Type B pancreatic cell (in vitro differentiated cells): ENCODE data around the gene SEC63. TPM values are rescaled to one million over a fixed set of nuclear protein-coding genes. Genes with fewer than 3 reads are reported as not detected.
"Not testable (repeated sequence)": the region's sequence is repeated elsewhere in the genome, so short reads cannot be mapped to it uniquely, and the experiment has no call there.

Source experiments
- DNase-seq: peaks from one replicate; pipeline ENCODE4 v3.0.0; 2021; ENCODE audit warnings: mixed read lengths; ENCODE audit not compliant: unreplicated experiment; ENCODE audit errors: extremely low spot score
- H3K27ac Mint-ChIP-seq: 2 replicates; pipeline ENCODE4 v1.8.0; 2021; ENCODE audit warnings: mild to moderate bottlenecking, mixed read lengths
- H3K27me3 Mint-ChIP-seq: 2 replicates; pipeline ENCODE4 v1.8.0; 2021; ENCODE audit warnings: mixed read lengths
- H3K36me3 Mint-ChIP-seq: 2 replicates; pipeline ENCODE4 v1.8.0; 2021; ENCODE audit warnings: mixed read lengths
- H3K4me1 Mint-ChIP-seq: one replicate; pipeline ENCODE4 v1.8.0; 2021; ENCODE audit warnings: mixed read lengths; ENCODE audit not compliant: unreplicated experiment
- H3K4me3 Mint-ChIP-seq: 2 replicates; pipeline ENCODE4 v1.8.0; 2021; ENCODE audit warnings: mild to moderate bottlenecking, mixed read lengths
- H3K9me3 Mint-ChIP-seq: 2 replicates; pipeline ENCODE4 v1.8.0; 2021; ENCODE audit warnings: mixed read lengths
- total RNA-seq: library from RNA; stranded (reverse); gene quantifications from 2 replicates; pipeline ENCODE4 v1.2.1, GENCODE V29; 2021; ENCODE audit warnings: low replicate concordance
- TF ChIP-seq, protein P1 (sequence below): fragments of 200-600 bp; sonication (generic); conservative IDR thresholded peaks from 2 replicates; pipeline ENCODE4 v1.5.0; 2021; ENCODE audit warnings: antibody characterized with exemption, mild to moderate bottlenecking

SEC63 gene
- total RNA-seq, 1 donor from 2014 or later: 106 TPM

DNA sequence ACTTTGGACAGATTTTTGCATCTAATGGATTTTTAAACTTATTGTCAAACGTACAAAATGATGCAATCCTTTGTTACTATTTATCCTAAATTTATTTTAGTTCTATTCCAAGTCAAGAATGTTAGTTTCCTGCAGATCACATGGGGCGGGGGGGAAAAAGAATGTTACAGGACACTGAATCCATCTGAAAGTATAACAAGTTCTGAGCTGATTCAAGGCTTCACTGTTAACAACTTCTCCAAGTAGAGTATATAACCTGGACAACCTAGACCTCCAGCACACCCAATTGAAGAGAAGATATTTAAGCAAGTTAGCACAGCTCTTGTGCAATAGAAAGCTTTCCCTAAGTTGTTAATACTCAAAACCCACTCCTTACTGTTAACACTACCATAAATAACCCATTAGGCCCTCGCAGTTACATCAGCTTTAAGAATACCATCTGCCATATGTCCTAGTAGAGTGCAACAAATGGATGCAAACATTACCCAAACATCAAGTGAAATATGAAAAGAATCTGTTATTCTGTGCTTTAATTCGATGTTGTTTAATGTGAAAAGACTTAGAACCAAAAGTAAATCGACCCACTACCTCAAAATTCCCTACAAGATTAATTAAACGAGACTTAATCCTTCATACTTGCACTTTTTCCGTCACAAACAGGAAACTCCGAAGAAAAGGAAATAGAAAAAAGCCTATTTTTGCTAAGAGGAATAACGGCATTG is 1.3 kb downstream of the SEC63 start:
- TF ChIP-seq, protein P1, sequence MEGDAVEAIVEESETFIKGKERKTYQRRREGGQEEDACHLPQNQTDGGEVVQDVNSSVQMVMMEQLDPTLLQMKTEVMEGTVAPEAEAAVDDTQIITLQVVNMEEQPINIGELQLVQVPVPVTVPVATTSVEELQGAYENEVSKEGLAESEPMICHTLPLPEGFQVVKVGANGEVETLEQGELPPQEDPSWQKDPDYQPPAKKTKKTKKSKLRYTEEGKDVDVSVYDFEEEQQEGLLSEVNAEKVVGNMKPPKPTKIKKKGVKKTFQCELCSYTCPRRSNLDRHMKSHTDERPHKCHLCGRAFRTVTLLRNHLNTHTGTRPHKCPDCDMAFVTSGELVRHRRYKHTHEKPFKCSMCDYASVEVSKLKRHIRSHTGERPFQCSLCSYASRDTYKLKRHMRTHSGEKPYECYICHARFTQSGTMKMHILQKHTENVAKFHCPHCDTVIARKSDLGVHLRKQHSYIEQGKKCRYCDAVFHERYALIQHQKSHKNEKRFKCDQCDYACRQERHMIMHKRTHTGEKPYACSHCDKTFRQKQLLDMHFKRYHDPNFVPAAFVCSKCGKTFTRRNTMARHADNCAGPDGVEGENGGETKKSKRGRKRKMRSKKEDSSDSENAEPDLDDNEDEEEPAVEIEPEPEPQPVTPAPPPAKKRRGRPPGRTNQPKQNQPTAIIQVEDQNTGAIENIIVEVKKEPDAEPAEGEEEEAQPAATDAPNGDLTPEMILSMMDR: no peak
- H3K4me3 Mint-ChIP-seq: peak overlapping the region; percentile 96
- no peak for DNase-seq
- no peaks in the 10 kb centered on the region for H3K27me3 Mint-ChIP-seq
- H3K4me1 Mint-ChIP-seq: peaks cover 11% of the 10 kb centered on the region
- peak overlapping the region; percentile 94 for H3K27ac Mint-ChIP-seq
- no peaks in the 10 kb centered on the region for H3K9me3 Mint-ChIP-seq
- peaks cover 12% of the 10 kb centered on the region for H3K36me3 Mint-ChIP-seq

DNA sequence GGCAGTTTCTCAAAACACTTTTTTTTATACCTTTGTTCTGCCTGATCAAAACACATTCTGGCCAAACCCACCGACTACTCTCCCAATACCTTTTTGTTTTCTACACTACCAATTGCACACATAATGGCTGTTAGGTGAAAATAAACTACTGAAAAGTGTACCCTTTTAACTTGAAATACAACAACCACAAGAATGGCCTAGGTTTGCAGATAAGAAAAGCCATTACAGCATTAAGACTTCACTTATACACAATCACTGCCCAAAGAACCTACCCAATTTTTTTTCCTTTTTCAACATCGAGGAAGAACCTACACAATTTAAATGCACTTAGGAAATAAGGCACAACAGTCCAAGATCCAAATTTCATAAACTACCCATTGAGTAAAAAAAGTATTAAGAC is 1.8 kb downstream of the SEC63 start:
- TF ChIP-seq, protein P1: no peak

DNA sequence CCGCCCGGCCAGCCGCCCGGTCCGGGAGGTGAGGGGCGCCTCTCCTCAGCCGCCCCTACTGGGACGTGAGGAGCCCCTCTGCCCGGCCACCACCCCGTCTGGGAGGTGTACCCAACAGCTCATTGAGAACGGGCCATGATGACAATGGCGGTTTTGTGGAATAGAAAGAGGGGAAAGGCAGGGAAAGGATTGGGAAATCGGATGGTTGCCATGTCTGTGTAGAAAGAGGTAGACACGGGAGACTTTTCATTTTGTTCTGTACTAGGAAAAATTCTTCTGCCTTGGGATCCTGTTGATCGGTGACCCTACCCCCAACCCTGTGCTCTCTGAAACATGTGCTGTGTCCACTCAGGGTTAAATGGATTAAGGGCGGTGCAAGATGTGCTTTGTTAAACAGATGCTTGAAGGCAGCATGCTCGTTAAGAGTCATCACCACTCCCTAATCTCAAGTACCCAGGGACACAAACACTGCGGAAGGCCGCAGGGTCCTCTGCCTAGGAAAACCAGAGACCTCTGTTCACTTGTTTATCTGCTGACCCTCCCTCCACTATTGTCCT is 4.1 kb downstream of the SEC63 start:
- DNase-seq, H3K27me3 Mint-ChIP-seq, H3K9me3 Mint-ChIP-seq, H3K4me3 Mint-ChIP-seq, H3K27ac Mint-ChIP-seq: not testable (repeated sequence)
- H3K4me1 Mint-ChIP-seq: peaks cover 18% of the 10 kb centered on the region
- H3K36me3 Mint-ChIP-seq: peaks cover 14% of the 10 kb centered on the region

More for the DNA sequence above, 1.8 kb downstream of the SEC63 start:
- peak overlapping the region; percentile 96 for H3K4me3 Mint-ChIP-seq
- H3K27me3 Mint-ChIP-seq: no peaks in the 10 kb centered on the region
- peaks cover 12% of the 10 kb centered on the region for H3K36me3 Mint-ChIP-seq
- no peaks in the 10 kb centered on the region for H3K9me3 Mint-ChIP-seq
- peak overlapping the region; percentile 94 for H3K27ac Mint-ChIP-seq
- DNase-seq: no peak
- H3K4me1 Mint-ChIP-seq: peaks cover 14% of the 10 kb centered on the region

DNA sequence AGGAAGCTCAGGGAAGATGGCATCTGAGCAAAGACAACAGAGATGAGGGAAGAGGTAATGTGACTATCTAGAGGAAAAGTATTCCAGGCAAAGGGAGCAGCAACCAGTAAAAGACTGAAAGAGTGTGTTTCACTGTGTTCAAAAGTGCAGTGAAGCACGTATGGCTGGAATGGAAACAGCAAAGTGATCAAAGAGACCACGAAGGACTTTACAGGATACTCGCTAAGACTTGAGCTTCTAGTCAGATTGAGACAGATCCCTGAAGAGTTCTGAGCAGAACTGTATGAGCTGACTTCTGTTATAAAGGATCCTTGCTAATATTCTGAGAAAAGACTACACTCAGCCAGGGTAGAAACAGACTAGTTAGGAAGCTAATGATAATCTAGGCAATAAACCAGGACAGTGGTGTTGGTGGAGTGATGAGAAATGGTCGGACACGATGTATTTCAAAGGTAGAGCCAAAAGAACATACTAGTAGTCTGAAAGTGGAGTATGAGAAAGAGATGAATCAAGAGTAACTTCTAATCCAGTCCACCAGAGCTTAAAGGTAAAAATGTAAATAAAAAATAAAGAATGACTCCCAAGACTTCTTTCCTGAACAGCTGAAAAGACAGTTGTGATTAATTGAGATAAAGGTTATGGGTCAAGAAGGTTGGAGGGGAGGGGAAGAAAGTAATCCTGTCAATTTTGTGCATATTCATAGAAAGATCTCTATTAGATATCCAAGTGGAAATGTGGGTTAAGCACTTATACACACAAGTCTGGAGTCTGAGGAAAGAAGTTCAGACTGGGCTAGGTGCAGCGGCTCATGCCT is 14.2 kb downstream of the SEC63 start:
- DNase-seq: no peak
- Mint-ChIP-seq H3K36me3 (peaks cover 29% of the 10 kb centered on the region), H3K9me3 (peaks cover 9% of the 10 kb centered on the region), H3K4me3 (no peak overlapping the region), H3K27ac (no peak overlapping the region), H3K4me1 (peaks cover 27% of the 10 kb centered on the region), H3K27me3 (no peaks in the 10 kb centered on the region)
- TF ChIP-seq, protein P1: no peak

DNA sequence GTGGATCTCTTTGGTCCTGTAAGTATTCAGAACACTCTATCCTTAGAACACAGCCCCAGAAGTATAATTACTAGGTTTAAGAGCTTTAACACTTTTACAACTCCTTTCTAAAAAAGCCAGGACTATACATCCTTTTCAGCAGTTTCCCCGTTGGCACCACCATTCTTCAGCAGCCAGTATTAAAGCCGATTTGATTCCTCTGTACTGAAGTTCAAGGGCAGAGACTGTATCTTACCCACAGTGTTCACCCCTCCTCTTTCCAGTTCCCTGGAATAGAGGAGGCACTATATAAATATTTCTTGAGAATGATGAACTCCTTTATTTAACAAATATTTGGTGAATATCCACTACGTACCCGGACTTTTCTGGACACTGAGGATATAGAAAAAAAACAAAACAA is 15.9 kb downstream of the SEC63 start:
- H3K9me3 Mint-ChIP-seq: no peaks in the 10 kb centered on the region
- peaks cover 23% of the 10 kb centered on the region for H3K4me1 Mint-ChIP-seq
- peaks cover 19% of the 10 kb centered on the region for H3K36me3 Mint-ChIP-seq
- H3K4me3 Mint-ChIP-seq: no peak overlapping the region
- H3K27ac Mint-ChIP-seq: no peak overlapping the region
- TF ChIP-seq, protein P1: no peak
- no peaks in the 10 kb centered on the region for H3K27me3 Mint-ChIP-seq
- no peak for DNase-seq

DNA sequence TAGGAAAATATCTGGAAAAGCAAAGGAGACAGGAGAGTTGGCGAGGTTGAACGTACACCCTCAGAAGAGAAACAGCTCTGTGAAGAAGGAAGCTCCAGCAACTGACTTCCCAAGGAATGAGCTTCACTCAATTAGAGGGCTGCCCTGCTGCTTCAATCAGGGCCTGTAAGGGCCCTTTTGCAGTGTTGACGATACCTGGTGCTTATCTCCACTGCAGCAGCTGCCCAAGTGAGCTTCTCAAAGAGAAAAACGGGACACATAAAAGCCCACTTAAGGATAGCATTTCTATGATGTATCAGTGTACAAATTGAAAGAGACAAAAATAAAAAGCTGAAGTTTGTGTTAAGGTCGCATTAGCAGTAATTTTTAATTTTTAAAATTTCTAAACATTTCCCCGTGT is 16.4 kb downstream of the SEC63 start:
- peak overlapping the region; percentile 15 for H3K27ac Mint-ChIP-seq
- peaks cover 23% of the 10 kb centered on the region for H3K4me1 Mint-ChIP-seq
- no peaks in the 10 kb centered on the region for H3K9me3 Mint-ChIP-seq
- no peaks in the 10 kb centered on the region for H3K27me3 Mint-ChIP-seq
- TF ChIP-seq, protein P1: no peak
- DNase-seq: no peak
- H3K4me3 Mint-ChIP-seq: no peak overlapping the region
- peaks cover 21% of the 10 kb centered on the region for H3K36me3 Mint-ChIP-seq
